ENCODE results near the gene PIEZO2. TPM values are rescaled to one million over a fixed set of nuclear protein-coding genes. Genes with fewer than 3 reads are reported as not detected.
"Not testable (repeated sequence)": the region's sequence is repeated elsewhere in the genome, so short reads cannot be mapped to it uniquely, and the experiment has no call there.

PIEZO2 gene
- total RNA-seq, 1 experiment from 2014 or later: 0.82 TPM

- no peak for DNase-seq (ENCODE audit: low read depth)
These were observed 459.9 kb downstream of the PIEZO2 start for GRCh38 chr18:10689236-10690034.

GRCh38 chr18:10688766-10689165 lies 460.6 kb downstream of the PIEZO2 start:
- no peak for DNase-seq (ENCODE audit: low read depth)

GRCh38 chr18:10687161-10687925 lies 462.0 kb downstream of the PIEZO2 start:
- no peak for DNase-seq (ENCODE audit: low read depth)

GRCh38 chr18:10686308-10686707 lies 463.1 kb downstream of the PIEZO2 start:
- DNase-seq (ENCODE audit: low read depth): no peak

- DNase-seq (ENCODE audit: low read depth): no peak
These were observed 463.9 kb downstream of the PIEZO2 start for GRCh38 chr18:10685484-10685883.

GRCh38 chr18:10682368-10682714 lies 467.0 kb downstream of the PIEZO2 start:
- no peak for DNase-seq (ENCODE audit: low read depth)

GRCh38 chr18:10681581-10682367 lies 467.6 kb downstream of the PIEZO2 start:
- peak; percentile 25 for DNase-seq (ENCODE audit: low read depth)

GRCh38 chr18:10680271-10680596 lies 469.1 kb downstream of the PIEZO2 start:
- no peak for DNase-seq (ENCODE audit: low read depth)

GRCh38 chr18:10679557-10680270 lies 469.7 kb downstream of the PIEZO2 start:
- no peak for DNase-seq (ENCODE audit: low read depth)

GRCh38 chr18:10671441-10671840 lies 477.9 kb downstream of the PIEZO2 start:
- no peak for DNase-seq (ENCODE audit: low read depth)

- DNase-seq (ENCODE audit: low read depth): no peak
These were observed 478.5 kb downstream of the PIEZO2 start for GRCh38 chr18:10670856-10671255.

GRCh38 chr18:10669441-10670100 lies 479.8 kb downstream of the PIEZO2 start:
- no peak for DNase-seq (ENCODE audit: low read depth)

- DNase-seq (ENCODE audit: low read depth): no peak
These were observed 485.6 kb downstream of the PIEZO2 start for GRCh38 chr18:10663750-10664149.

- peak; percentile 20 for DNase-seq (ENCODE audit: low read depth)
These were observed 488.1 kb downstream of the PIEZO2 start for GRCh38 chr18:10661317-10661716.

- no peak for DNase-seq (ENCODE audit: low read depth)
These were observed 489.0 kb downstream of the PIEZO2 start for GRCh38 chr18:10660179-10660884.

GRCh38 chr18:10659594-10659993 lies 489.8 kb downstream of the PIEZO2 start:
- DNase-seq (ENCODE audit: low read depth): no peak

- DNase-seq (ENCODE audit: low read depth): no peak
These were observed 490.4 kb downstream of the PIEZO2 start for GRCh38 chr18:10659000-10659399.

- not testable (repeated sequence) for DNase-seq (ENCODE audit: low read depth)
These were observed 505.4 kb downstream of the PIEZO2 start for GRCh38 chr18:10644003-10644402.

- not testable (repeated sequence) for DNase-seq (ENCODE audit: low read depth)
These were observed 506.3 kb downstream of the PIEZO2 start for GRCh38 chr18:10642915-10643524.

- not testable (repeated sequence) for DNase-seq (ENCODE audit: low read depth)
These were observed 510.9 kb downstream of the PIEZO2 start for GRCh38 chr18:10638539-10638885.

All from HT1080 (cell line).